CD14-positive monocyte (primary cell): ENCODE data around the gene ARL5C. TPM values are rescaled to one million over a fixed set of nuclear protein-coding genes. Genes with fewer than 3 reads are reported as not detected.

Experiments
- DNase-seq, 3 donors: peaks; one replicate each; pipeline ENCODE4 v3.0.0-alpha.2; 2011 to 2022
- H2AFZ ChIP-seq: 2 replicates; pipeline ENCODE4 v1.6.0; 2012; ENCODE audit warnings: mild to moderate bottlenecking, low read depth, low read length, inconsistent platforms; ENCODE audit not compliant: insufficient read depth, poor library complexity, severe bottlenecking
- H3K27ac ChIP-seq, 2 donors: 1 replicate in 1 of 2; 2 replicates in 1 of 2; pipeline ENCODE4 v1.5.1; 2012 to 2013; ENCODE audit warnings: low read length in 2 of 2, control low read depth in 1 of 2, inconsistent platforms in 1 of 2, low read depth in 1 of 2, mild to moderate bottlenecking in 1 of 2
- H3K27me3 ChIP-seq, 2 donors: one replicate each; pipeline versions ENCODE4 v1.6.0 to v1.6.1; 2011 to 2013; ENCODE audit warnings: low read length in 2 of 2; ENCODE audit not compliant: control insufficient read depth in 2 of 2, insufficient read depth in 2 of 2
- H3K36me3 ChIP-seq, 2 donors: replicated peaks in 1 of 2; 1 replicate in 1 of 2; 2 replicates in 1 of 2; pipeline versions ENCODE4 v1.5.1 to v1.6.1; 2012 to 2013; ENCODE audit warnings: low read length in 2 of 2, control low read depth in 1 of 2, inconsistent platforms in 1 of 2, mild to moderate bottlenecking in 1 of 2; ENCODE audit not compliant: insufficient read depth in 2 of 2, control insufficient read depth in 1 of 2
- H3K4me1 ChIP-seq, 2 donors: 1 replicate in 1 of 2; 2 replicates in 1 of 2; pipeline versions ENCODE4 v1.5.1 to v1.6.1; 2012 to 2013; ENCODE audit warnings: low read length in 2 of 2, control low read depth in 1 of 2, inconsistent platforms in 1 of 2, mild to moderate bottlenecking in 1 of 2, moderate library complexity in 1 of 2; ENCODE audit not compliant: insufficient read depth in 2 of 2, control insufficient read depth in 1 of 2
- H3K4me2 ChIP-seq: replicated peaks from 2 replicates; pipeline ENCODE3; 2012; ENCODE audit warnings: low read length, moderate library complexity, mild to moderate bottlenecking; ENCODE audit not compliant: poor library complexity, severe bottlenecking; ENCODE audit errors: extremely low read depth
- H3K4me3 ChIP-seq, 3 experiments: fragments of 200-600 bp in 1 of 3; sonication (generic) in 1 of 3; replicated peaks in 1 of 3; 1 replicate in 2 of 3; 2 replicates in 1 of 3; pipeline ENCODE4 v1.5.1; 2011 to 2013; ENCODE audit warnings: low read length in 3 of 3, mild to moderate bottlenecking in 3 of 3, control low read depth in 2 of 3, low read depth in 2 of 3, inconsistent platforms in 1 of 3, moderate library complexity in 1 of 3
- H3K79me2 ChIP-seq: 2 replicates; pipeline ENCODE4 v1.6.0; 2012; ENCODE audit warnings: mild to moderate bottlenecking, control low read depth, inconsistent platforms, low read length, moderate library complexity; ENCODE audit not compliant: insufficient read depth
- H3K9ac ChIP-seq: 2 replicates; pipeline ENCODE4 v1.6.0; 2017; ENCODE audit warnings: low read length, mild to moderate bottlenecking; ENCODE audit not compliant: insufficient read depth, poor library complexity, severe bottlenecking
- H3K9me3 ChIP-seq, 2 donors: replicated peaks in 1 of 2; 1 replicate in 1 of 2; 2 replicates in 1 of 2; pipeline versions ENCODE4 v1.5.1 to v1.6.1; 2012 to 2013; ENCODE audit warnings: low read length in 2 of 2, control low read depth in 1 of 2; ENCODE audit not compliant: control insufficient read depth in 1 of 2, insufficient read depth in 1 of 2
- H4K20me1 ChIP-seq: 2 replicates; pipeline ENCODE4 v1.6.0; 2012; ENCODE audit warnings: mild to moderate bottlenecking, low read length, control low read depth, moderate library complexity; ENCODE audit not compliant: insufficient read depth
- H3K27ac Mint-ChIP-seq, 7 donors: one replicate each; pipeline ENCODE4 v1.8.0; 2020; ENCODE audit warnings: mild to moderate bottlenecking in 7 of 7, mixed read lengths in 7 of 7, moderate library complexity in 6 of 7, inconsistent platforms in 2 of 7
- H3K27me3 Mint-ChIP-seq, 3 donors: one replicate each; pipeline ENCODE4 v1.8.0; 2021 to 2022; ENCODE audit warnings: low read depth in 3 of 3, mild to moderate bottlenecking in 3 of 3, mixed read lengths in 3 of 3, moderate library complexity in 3 of 3, inconsistent platforms in 1 of 3
- H3K36me3 Mint-ChIP-seq, 2 donors: one replicate each; pipeline ENCODE4 v1.8.0; 2020; ENCODE audit warnings: mixed read lengths in 2 of 2, inconsistent platforms in 1 of 2, mild to moderate bottlenecking in 1 of 2
- H3K4me1 Mint-ChIP-seq: one replicate; pipeline ENCODE4 v1.8.0; 2020; ENCODE audit warnings: mild to moderate bottlenecking, mixed read lengths
- H3K4me3 Mint-ChIP-seq, 2 donors: one replicate each; pipeline ENCODE4 v1.8.0; 2020; ENCODE audit warnings: mild to moderate bottlenecking in 2 of 2, mixed read lengths in 2 of 2, moderate library complexity in 1 of 2
- H3K9me3 Mint-ChIP-seq, 7 donors: one replicate each; pipeline ENCODE4 v1.8.0; 2020 to 2022; ENCODE audit warnings: mixed read lengths in 7 of 7, mild to moderate bottlenecking in 6 of 7, moderate library complexity in 6 of 7, inconsistent platforms in 2 of 7
- CTCF ChIP-seq: fragments of 200-600 bp; IDR thresholded peaks from one replicate; pipeline ENCODE4 v1.8.0; 2022; ENCODE audit warnings: antibody characterized with exemption, mild to moderate bottlenecking
- WGBS: methylation state at CpG from one replicate; pipeline ENCODE4 v1.1.5; 2013; ENCODE audit warnings: missing lambda C conversion rate; ENCODE audit not compliant: insufficient coverage; 5-methylcytosine and 5-hydroxymethylcytosine counted together
- intact Hi-C, 2 donors: fragments of 100-400 bp; cut with micrococcal nuclease; formaldehyde crosslinking; loops; one replicate each; pipeline versions ENCODE4 v1.15.0 to v1.15.1; 2023
- polyA plus RNA-seq, 3 donors: library from polyadenylated mRNA; depleted of rRNA in 1 of 3; unstranded in 2 of 3; stranded (reverse) in 1 of 3; fragments of 300-500 nt in 2 of 3; fragments of >200 nt in 1 of 3; fragmentation: Illumina TruSeq in 2 of 3; gene quantifications; 1 replicate in 2 of 3; 2 replicates in 1 of 3; pipeline ENCODE4 v1.2.3, GENCODE V29; 2012 to 2021

ARL5C gene
- polyA plus RNA-seq, 3 donors: 0.04 TPM; not detected in 2

GRCh38 chr17:39183720-39184119 lies 17.8 kb upstream of the ARL5C start:
- Mint-ChIP-seq H3K4me3 (no peak overlapping the region), H3K27ac (no peak overlapping the region), H3K27me3 (peaks cover 0 to 4% (median 2%) of the 10 kb centered on the region in 3 donors), H3K9me3 (peaks cover 0 to 6% (median 0%) of the 10 kb centered on the region in 7 donors), H3K4me1 (peaks cover 8% of the 10 kb centered on the region), H3K36me3 (peaks cover 42 to 78% of the 10 kb centered on the region in 2 donors)
- Histone ChIP-seq H3K27me3 (no peaks in the 10 kb centered on the region), H3K9me3 (no peaks in the 10 kb centered on the region), H3K4me1 (no peaks in the 10 kb centered on the region), H3K9ac (no peak overlapping the region), H3K27ac (no peak overlapping the region), H4K20me1 (no peaks in the 10 kb centered on the region), H3K4me3 (no peak overlapping the region), H3K79me2 (no peaks in the 10 kb centered on the region), H3K4me2 (no peak overlapping the region), H3K36me3 (peaks cover 55 to 65% of the 10 kb centered on the region in 2 donors), H2AFZ (no peak overlapping the region)
- no peak for DNase-seq
- WGBS: 92% methylated on average over 2 of the region's 10 CpGs
- TF ChIP-seq CTCF: no peak
- intact Hi-C loops: no loop called here

GRCh38 chr17:39183045-39183444 lies 17.1 kb upstream of the ARL5C start:
- no peak overlapping the region for H3K4me2 ChIP-seq
- no peak overlapping the region for H3K9ac ChIP-seq
- no CpG with 5 or more reads among the region's 5 CpGs for WGBS
- no peaks in the 10 kb centered on the region for H4K20me1 ChIP-seq
- H2AFZ ChIP-seq: no peak overlapping the region
- peaks cover 12% of the 10 kb centered on the region for H3K4me1 Mint-ChIP-seq
- intact Hi-C loops: no loop called here
- H3K4me3 ChIP-seq: no peak overlapping the region
- H3K27me3 ChIP-seq: no peaks in the 10 kb centered on the region
- H3K36me3 Mint-ChIP-seq: peaks cover 45 to 72% of the 10 kb centered on the region in 2 donors
- H3K4me1 ChIP-seq: no peaks in the 10 kb centered on the region
- H3K79me2 ChIP-seq: no peaks in the 10 kb centered on the region
- peaks cover 53 to 59% of the 10 kb centered on the region in 2 donors for H3K36me3 ChIP-seq
- no peaks in the 10 kb centered on the region for H3K9me3 ChIP-seq
- H3K27me3 Mint-ChIP-seq: peaks cover 0 to 4% (median 2%) of the 10 kb centered on the region in 3 donors
- H3K27ac ChIP-seq: no peak overlapping the region
- H3K27ac Mint-ChIP-seq: peak overlapping the region in 3 of 7 donors; percentile 2 to 42 (median 33)
- no peak for TF ChIP-seq CTCF
- no peak for DNase-seq
- no peak overlapping the region for H3K4me3 Mint-ChIP-seq
- H3K9me3 Mint-ChIP-seq: peaks cover 0 to 6% (median 0%) of the 10 kb centered on the region in 7 donors
